Stomach (tissue), 9 donors: Measurements from ENCODE around the gene FMN1. TPM values are rescaled to one million over a fixed set of nuclear protein-coding genes. Genes with fewer than 3 reads are reported as not detected.
A peak's percentile ranks its signal among the peaks of the same experiment; 100 is the strongest.

ENCODE experiments used
- DNase-seq, 2 donors: peaks; one replicate each; pipeline versions ENCODE4 v3.0.0 to v3.0.0-alpha.2; 2013 to 2019
- H3K27ac ChIP-seq, 5 donors: fragments of 200-600 bp in 4 of 5; sonication (generic) in 4 of 5; one replicate each; pipeline ENCODE4 v1.5.1; 2013 to 2019; ENCODE audit warnings: mild to moderate bottlenecking in 1 of 5, moderate library complexity in 1 of 5
- H3K27me3 ChIP-seq, 3 donors: fragments of 200-600 bp; sonication (generic); one replicate each; pipeline ENCODE4 v1.5.1; 2017 to 2019; ENCODE audit warnings: mixed run types in 1 of 3
- H3K36me3 ChIP-seq, 4 donors: fragments of 200-600 bp; sonication (generic); 1 replicate in 3 of 4; 2 replicates in 1 of 4; pipeline ENCODE4 v1.5.1; 2016 to 2019
- H3K4me1 ChIP-seq, 4 donors: fragments of 200-600 bp; sonication (generic); one replicate each; pipeline ENCODE4 v1.5.1; 2016 to 2019
- H3K4me3 ChIP-seq, 4 donors: fragments of 200-600 bp; sonication (generic) in 3 of 4; one replicate each; pipeline ENCODE4 v1.5.1; 2016 to 2019; ENCODE audit warnings: mild to moderate bottlenecking in 1 of 4
- H3K9me3 ChIP-seq, 4 donors: fragments of 200-600 bp; sonication (generic); one replicate each; pipeline ENCODE4 v1.5.1; 2016 to 2019
- EP300 ChIP-seq: sonication (generic); formaldehyde crosslinking; IDR thresholded peaks from one replicate; pipeline ENCODE4 v1.6.1; 2017; ENCODE audit warnings: antibody characterized with exemption
- POLR2A ChIP-seq, 4 donors: fragments of 450-650 bp; IDR thresholded peaks; one replicate each; pipeline ENCODE4 v1.6.1; 2016; ENCODE audit warnings: antibody characterized with exemption in 4 of 4, control low read depth in 2 of 4, mild to moderate bottlenecking in 1 of 4, moderate library complexity in 1 of 4
- POLR2AphosphoS5 ChIP-seq, 3 donors: sonication (generic); formaldehyde crosslinking; IDR thresholded peaks; one replicate each; pipeline ENCODE4 v1.6.1; 2016; ENCODE audit warnings: antibody characterized with exemption in 3 of 3
- WGBS, 5 donors: extraction: QIAGEN DNeasy Blood & Tissue Kit in 3 of 5; methylation state at CpG; one replicate each; pipeline versions ENCODE4 v1.1.5 to v1.1.7; 2013 to 2018; 5-methylcytosine and 5-hydroxymethylcytosine counted together
- intact Hi-C: fragments of 100-400 bp; cut with DNase I; formaldehyde crosslinking; loops from one replicate; pipeline ENCODE4 v1.15.1; 2023; ENCODE audit warnings: low total_unique reads
- polyA plus RNA-seq, 3 donors: library from polyadenylated mRNA; stranded (reverse); fragments of 200-250 nt; gene quantifications; one replicate each; pipeline ENCODE4 v1.2.3, GENCODE V29; 2013
- total RNA-seq, 5 donors: library from RNA; depleted of rRNA; stranded (reverse); fragments of >200 nt; gene quantifications; one replicate each; pipeline versions ENCODE4 v1.1.0 to v1.2.3, GENCODE V29; 2014 to 2016
- TF ChIP-seq, protein P1 (sequence below), 7 experiments: fragments of 450-650 bp in 4 of 7; fragments of 200-600 bp in 3 of 7; sonication (generic) in 3 of 7; IDR thresholded peaks; one replicate each; pipeline ENCODE4 v1.5.1; 2016 to 2019; ENCODE audit warnings: antibody characterized with exemption in 7 of 7, control low read depth in 2 of 7, mild to moderate bottlenecking in 1 of 7
- donor health status: healthy with polysubstance abuse.
- donor health status: Bipolar disorder and iron deficiency.
- donor health status: healthy.

Gene FMN1
- total and polyA plus RNA-seq, 8 donors = 0.40 to 58.0 (median 22.9) TPM

DNA sequence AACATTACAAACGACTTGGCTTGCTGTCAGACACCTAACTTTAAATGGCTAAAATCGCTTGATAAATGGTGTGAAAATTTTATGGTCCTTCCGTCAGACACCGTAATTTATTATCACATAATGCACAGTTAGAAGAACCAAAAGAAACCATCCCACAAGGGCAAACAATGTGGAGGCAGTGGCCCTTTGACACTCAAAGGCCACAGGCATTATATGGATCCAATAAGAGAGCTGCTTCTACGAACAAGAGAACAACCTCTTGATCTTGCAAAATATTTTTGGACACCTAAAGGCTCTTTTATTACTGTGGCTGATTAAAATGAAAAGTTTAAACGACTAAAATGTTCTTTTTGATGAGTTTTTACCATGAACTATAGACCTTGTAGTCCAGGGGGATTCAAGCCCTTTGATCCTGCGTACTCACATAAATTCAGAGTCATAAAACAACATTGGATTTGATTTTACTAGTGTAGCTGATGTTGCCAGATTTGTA, 202.8 kb downstream of the FMN1 start:
- TF ChIP-seq, protein P1, sequence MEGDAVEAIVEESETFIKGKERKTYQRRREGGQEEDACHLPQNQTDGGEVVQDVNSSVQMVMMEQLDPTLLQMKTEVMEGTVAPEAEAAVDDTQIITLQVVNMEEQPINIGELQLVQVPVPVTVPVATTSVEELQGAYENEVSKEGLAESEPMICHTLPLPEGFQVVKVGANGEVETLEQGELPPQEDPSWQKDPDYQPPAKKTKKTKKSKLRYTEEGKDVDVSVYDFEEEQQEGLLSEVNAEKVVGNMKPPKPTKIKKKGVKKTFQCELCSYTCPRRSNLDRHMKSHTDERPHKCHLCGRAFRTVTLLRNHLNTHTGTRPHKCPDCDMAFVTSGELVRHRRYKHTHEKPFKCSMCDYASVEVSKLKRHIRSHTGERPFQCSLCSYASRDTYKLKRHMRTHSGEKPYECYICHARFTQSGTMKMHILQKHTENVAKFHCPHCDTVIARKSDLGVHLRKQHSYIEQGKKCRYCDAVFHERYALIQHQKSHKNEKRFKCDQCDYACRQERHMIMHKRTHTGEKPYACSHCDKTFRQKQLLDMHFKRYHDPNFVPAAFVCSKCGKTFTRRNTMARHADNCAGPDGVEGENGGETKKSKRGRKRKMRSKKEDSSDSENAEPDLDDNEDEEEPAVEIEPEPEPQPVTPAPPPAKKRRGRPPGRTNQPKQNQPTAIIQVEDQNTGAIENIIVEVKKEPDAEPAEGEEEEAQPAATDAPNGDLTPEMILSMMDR (IDR thresholded peaks at IDR 0.05) = no peak
- TF ChIP-seq EP300 (no peak), POLR2A (IDR thresholded peaks at IDR 0.05) (no peak), POLR2AphosphoS5 (IDR thresholded peaks at IDR 0.05) (no peak)
- no peak overlapping the region for H3K27ac ChIP-seq
- no peaks in the 10 kb centered on the region for H3K9me3 ChIP-seq
- WGBS, 5 donors = 72 to 83% (median 82%) methylated on average over 7 of the region's 7 CpGs
- peaks cover 0 to 17% (median 5%) of the 10 kb centered on the region in 4 donors for H3K4me1 ChIP-seq
- no peaks in the 10 kb centered on the region for H3K27me3 ChIP-seq
- no peaks in the 10 kb centered on the region for H3K36me3 ChIP-seq
- peak in 1 of 2 donors; percentile 10 for DNase-seq
- intact Hi-C loops = loop anchor here (10.0 kb wide), 2 partner anchors 147 to 327 kb away; no protein-coding TSS in a partner anchor
- no peak overlapping the region for H3K4me3 ChIP-seq

DNA sequence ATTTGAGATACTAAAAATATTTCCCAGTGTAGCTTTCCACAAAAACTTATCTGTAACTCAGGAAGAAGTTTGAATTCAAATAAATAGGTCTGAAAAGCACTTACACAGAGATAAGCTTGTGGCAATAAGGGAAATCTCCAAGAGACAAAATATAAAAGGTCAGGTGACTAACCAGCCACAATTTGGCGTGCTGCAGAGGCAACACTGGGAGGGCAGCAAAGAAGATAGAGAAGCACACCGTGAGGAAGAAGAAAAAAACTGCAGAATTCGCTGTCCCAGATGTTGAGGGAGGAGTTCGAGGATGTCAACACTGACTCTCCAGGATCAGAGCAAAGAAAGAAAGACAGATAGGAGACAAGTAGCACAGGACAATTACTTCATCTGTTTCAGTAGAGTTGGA, 204.4 kb downstream of the FMN1 start:
- intact Hi-C loops = loop anchor here (10.0 kb wide), 2 partner anchors 145 to 325 kb away; no protein-coding TSS in a partner anchor
- 49 to 67% (median 58%) methylated on average over 4 of the region's 4 CpGs for WGBS, 5 donors
- Histone ChIP-seq H3K27ac (no peak overlapping the region), H3K4me3 (no peak overlapping the region), H3K9me3 (no peaks in the 10 kb centered on the region), H3K4me1 (peaks cover 0 to 19% (median 5%) of the 10 kb centered on the region in 4 donors), H3K27me3 (no peaks in the 10 kb centered on the region), H3K36me3 (no peaks in the 10 kb centered on the region)
- TF ChIP-seq POLR2A (IDR thresholded peaks at IDR 0.05) = no peak
- TF ChIP-seq, protein P1 (IDR thresholded peaks at IDR 0.05) = no peak
- no peak for TF ChIP-seq EP300
- no peak for TF ChIP-seq POLR2AphosphoS5 (IDR thresholded peaks at IDR 0.05)
- DNase-seq = no peak

- WGBS, 5 donors = 67 to 82% (median 73%) methylated on average over 4 of the region's 4 CpGs
- peaks cover 0 to 18% (median 2%) of the 10 kb centered on the region in 4 donors for H3K4me1 ChIP-seq
- intact Hi-C loops = no loop called here
- H3K27ac ChIP-seq = no peak overlapping the region
- H3K36me3 ChIP-seq = no peaks in the 10 kb centered on the region
- TF ChIP-seq EP300 (no peak), POLR2A (IDR thresholded peaks at IDR 0.05) (no peak), POLR2AphosphoS5 (IDR thresholded peaks at IDR 0.05) (no peak)
- TF ChIP-seq, protein P1 (IDR thresholded peaks at IDR 0.05) = no peak
- no peak for DNase-seq
- no peaks in the 10 kb centered on the region for H3K9me3 ChIP-seq
- H3K4me3 ChIP-seq = no peak overlapping the region
- no peaks in the 10 kb centered on the region for H3K27me3 ChIP-seq
Measured at GRCh38 chr15:32987067-32987466, 207.4 kb downstream of the FMN1 start.

- intact Hi-C loops = no loop called here
- H3K36me3 ChIP-seq = no peaks in the 10 kb centered on the region
- 45 to 81% (median 52%) methylated on average over 2 of the region's 2 CpGs for WGBS, 5 donors
Measured at GRCh38 chr15:32986147-32986546, 208.4 kb downstream of the FMN1 start.

More at GRCh38 chr15:32986147-32986546, 208.4 kb downstream of the FMN1 start:
- no peak overlapping the region for H3K27ac ChIP-seq
- no peaks in the 10 kb centered on the region for H3K9me3 ChIP-seq
- H3K4me1 ChIP-seq = peaks cover 0 to 18% (median 2%) of the 10 kb centered on the region in 4 donors
- H3K4me3 ChIP-seq = no peak overlapping the region
- no peak for TF ChIP-seq POLR2AphosphoS5 (IDR thresholded peaks at IDR 0.05)
- TF ChIP-seq EP300 = no peak
- TF ChIP-seq, protein P1 (IDR thresholded peaks at IDR 0.05) = no peak
- TF ChIP-seq POLR2A (IDR thresholded peaks at IDR 0.05) = no peak
- DNase-seq = no peak
- H3K27me3 ChIP-seq = no peaks in the 10 kb centered on the region
